HCT116 (cell line): Measurements from ENCODE around the gene CADM3.

ENCODE experiments used
- ATF3 ChIP-seq: IDR thresholded peaks from 2 replicates; pipeline ENCODE4 v1.6.1; 2012
- CBX3 ChIP-seq: IDR thresholded peaks from 2 replicates; pipeline ENCODE4 v1.6.1; 2012; ENCODE audit warnings: low read depth
- CEBPB ChIP-seq: IDR thresholded peaks from 2 replicates; pipeline ENCODE4 v1.6.1; 2012; ENCODE audit warnings: low read depth
- CTCF ChIP-seq, 3 experiments: fragments of 200-600 bp in 1 of 3; sonication (generic) in 1 of 3; IDR thresholded peaks in 2 of 3; conservative IDR thresholded peaks in 1 of 3; 2 replicates each; pipeline ENCODE4 v1.5.1; 2012 to 2017; ENCODE audit warnings: low read depth in 2 of 3, low read length in 2 of 3, antibody characterized with exemption in 1 of 3, borderline replicate concordance in 1 of 3, control low read depth in 1 of 3, mild to moderate bottlenecking in 1 of 3, mixed read lengths in 1 of 3, mixed run types in 1 of 3, moderate library complexity in 1 of 3; ENCODE audit not compliant: insufficient read depth in 1 of 3
- EGR1 ChIP-seq: IDR thresholded peaks from 2 replicates; pipeline ENCODE4 v1.6.1; 2012; ENCODE audit warnings: low read depth
- EZH2 ChIP-seq: fragments of 200-600 bp; sonication (generic); IDR thresholded peaks from 2 replicates; pipeline ENCODE4 v1.6.1; 2017; ENCODE audit warnings: antibody characterized with exemption, mixed run types
- EZH2phosphoT487 ChIP-seq: fragments of 200-600 bp; IDR thresholded peaks from 2 replicates; pipeline ENCODE4 v1.6.1; 2018; ENCODE audit warnings: antibody characterized with exemption, borderline replicate concordance
- POLR2A ChIP-seq: IDR thresholded peaks from 2 replicates; pipeline ENCODE4 v1.7.0; 2011; ENCODE audit warnings: borderline replicate concordance; ENCODE audit not compliant: insufficient read depth, insufficient read length; ENCODE audit errors: extremely low read depth
- YY1 ChIP-seq: IDR thresholded peaks from 2 replicates; pipeline ENCODE4 v1.6.1; 2011; ENCODE audit warnings: low read length, low read depth, moderate library complexity, mild to moderate bottlenecking; ENCODE audit not compliant: insufficient replicate concordance; ENCODE audit errors: extremely low read depth
- ZFX ChIP-seq: fragments of 450-650 bp; IDR thresholded peaks from 2 replicates; pipeline ENCODE4 v1.6.1; 2017

GRCh38 chr1:159188375-159188788 lies 17.0 kb downstream of the CADM3 start:
- TF ChIP-seq CTCF (IDR thresholded peaks at IDR 0.05 in 2 of 3, conservative IDR thresholded peaks at IDR 0.05 in 1 of 3; ENCODE audit: borderline replicate concordance in 1 of 3, insufficient read depth in 1 of 3, low read depth in 2 of 3, low read length in 2 of 3), result no peak
- TF ChIP-seq EZH2, result no peak
- TF ChIP-seq ZFX, result no peak
- no peak for TF ChIP-seq CBX3
- no peak for TF ChIP-seq CEBPB
- no peak for TF ChIP-seq ATF3
- no peak for TF ChIP-seq EGR1
- no peak for TF ChIP-seq POLR2A
- no peak for TF ChIP-seq YY1
- no peak for TF ChIP-seq EZH2phosphoT487
